Measurements from ENCODE around the gene INSRR.

The INSRR gene

GRCh38 chr1:156803086-156803851, 55.6 kb downstream of the INSRR start:
- in situ Hi-C loops (cut with MboI; ENCODE audit: low pct_unique_long_range_greater_than_20kb, low sequenced_read_pairs, unreplicated experiment) = no loop called here
- DNase-seq (ENCODE audit: low spot score) = no peak
- TF ChIP-seq, protein P1, sequence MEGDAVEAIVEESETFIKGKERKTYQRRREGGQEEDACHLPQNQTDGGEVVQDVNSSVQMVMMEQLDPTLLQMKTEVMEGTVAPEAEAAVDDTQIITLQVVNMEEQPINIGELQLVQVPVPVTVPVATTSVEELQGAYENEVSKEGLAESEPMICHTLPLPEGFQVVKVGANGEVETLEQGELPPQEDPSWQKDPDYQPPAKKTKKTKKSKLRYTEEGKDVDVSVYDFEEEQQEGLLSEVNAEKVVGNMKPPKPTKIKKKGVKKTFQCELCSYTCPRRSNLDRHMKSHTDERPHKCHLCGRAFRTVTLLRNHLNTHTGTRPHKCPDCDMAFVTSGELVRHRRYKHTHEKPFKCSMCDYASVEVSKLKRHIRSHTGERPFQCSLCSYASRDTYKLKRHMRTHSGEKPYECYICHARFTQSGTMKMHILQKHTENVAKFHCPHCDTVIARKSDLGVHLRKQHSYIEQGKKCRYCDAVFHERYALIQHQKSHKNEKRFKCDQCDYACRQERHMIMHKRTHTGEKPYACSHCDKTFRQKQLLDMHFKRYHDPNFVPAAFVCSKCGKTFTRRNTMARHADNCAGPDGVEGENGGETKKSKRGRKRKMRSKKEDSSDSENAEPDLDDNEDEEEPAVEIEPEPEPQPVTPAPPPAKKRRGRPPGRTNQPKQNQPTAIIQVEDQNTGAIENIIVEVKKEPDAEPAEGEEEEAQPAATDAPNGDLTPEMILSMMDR (IDR thresholded peaks at IDR 0.05; ENCODE audit: extremely low read depth, insufficient read depth, missing control alignments) = no peak

DNA sequence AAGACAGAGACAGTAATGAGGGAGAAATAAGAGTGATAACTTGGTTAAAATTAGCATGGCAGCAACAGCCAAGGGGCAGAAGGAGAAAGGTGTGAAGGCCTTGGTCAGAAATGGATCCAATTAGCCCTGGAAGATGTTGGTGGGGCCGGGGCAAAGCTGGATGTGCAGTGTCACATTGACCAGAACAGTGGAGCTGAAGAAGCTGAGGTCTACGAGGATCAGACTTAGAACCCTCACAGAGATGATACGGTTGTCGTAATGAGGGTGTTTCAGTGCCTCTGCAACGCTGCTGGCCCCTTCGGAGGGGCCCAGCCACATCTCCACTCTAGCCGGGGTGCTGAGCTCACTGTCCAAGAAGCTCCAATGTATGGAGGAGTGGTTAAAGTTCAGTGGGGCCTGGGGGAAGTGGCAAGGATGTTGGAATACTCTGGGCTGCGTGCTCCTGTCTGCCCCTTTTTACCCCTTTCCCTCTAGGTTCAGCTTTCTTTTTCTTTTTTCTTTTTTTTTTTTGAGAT, 56.4 kb downstream of the INSRR start:
- no peak for DNase-seq (ENCODE audit: low spot score)
- TF ChIP-seq, protein P1 (IDR thresholded peaks at IDR 0.05; ENCODE audit: extremely low read depth, insufficient read depth, missing control alignments) = no peak
- in situ Hi-C loops (cut with MboI; ENCODE audit: low pct_unique_long_range_greater_than_20kb, low sequenced_read_pairs, unreplicated experiment) = no loop called here

GRCh38 chr1:156801409-156802121, 57.4 kb downstream of the INSRR start:
- no peak for DNase-seq (ENCODE audit: low spot score)
- in situ Hi-C loops (cut with MboI; ENCODE audit: low pct_unique_long_range_greater_than_20kb, low sequenced_read_pairs, unreplicated experiment) = no loop called here
- TF ChIP-seq, protein P1 (IDR thresholded peaks at IDR 0.05; ENCODE audit: extremely low read depth, insufficient read depth, missing control alignments) = no peak

GRCh38 chr1:156797212-156797871, 61.6 kb downstream of the INSRR start:
- TF ChIP-seq, protein P1 (IDR thresholded peaks at IDR 0.05; ENCODE audit: extremely low read depth, insufficient read depth, missing control alignments) = peak; percentile 81
- peak; percentile 67 for DNase-seq (ENCODE audit: low spot score)
- in situ Hi-C loops (cut with MboI; ENCODE audit: low pct_unique_long_range_greater_than_20kb, low sequenced_read_pairs, unreplicated experiment) = no loop called here

DNA sequence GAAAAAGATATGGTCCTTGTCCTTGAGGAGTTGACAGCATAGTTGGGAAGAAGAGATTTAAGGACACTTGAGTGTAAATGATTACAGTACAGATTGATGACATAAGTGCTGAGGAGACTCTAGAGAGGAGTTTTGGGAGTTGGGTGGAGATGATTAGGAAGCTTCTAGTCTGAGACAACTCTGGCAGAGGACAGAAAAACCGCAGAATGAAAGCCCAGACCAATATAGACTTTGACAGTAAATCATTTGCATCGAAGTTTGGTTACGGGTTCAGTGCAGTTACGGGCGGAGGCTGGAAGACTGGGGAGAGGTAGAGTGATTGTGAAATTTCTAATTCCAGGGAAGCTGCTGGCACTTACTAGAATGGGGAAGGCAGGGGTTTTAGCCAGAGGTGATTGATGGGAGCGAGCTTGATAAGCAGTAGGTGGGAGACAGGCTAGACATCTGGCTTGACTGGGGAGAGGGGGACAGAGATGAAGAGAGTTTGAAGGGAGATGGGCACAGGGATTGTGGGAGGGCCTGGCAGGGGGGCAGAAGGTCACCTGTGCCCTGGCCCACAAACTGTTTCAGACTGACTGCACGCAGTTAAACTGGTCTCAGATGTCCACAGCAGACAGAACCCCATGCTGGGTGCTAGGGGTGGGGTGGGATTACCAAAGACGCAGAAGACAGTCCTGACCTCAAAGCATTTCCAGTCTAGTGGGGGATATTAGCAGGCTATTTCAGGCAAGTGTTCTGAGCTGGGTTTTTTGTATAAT, 62.4 kb downstream of the INSRR start:
- TF ChIP-seq, protein P1 (IDR thresholded peaks at IDR 0.05; ENCODE audit: extremely low read depth, insufficient read depth, missing control alignments) = no peak
- in situ Hi-C loops (cut with MboI; ENCODE audit: low pct_unique_long_range_greater_than_20kb, low sequenced_read_pairs, unreplicated experiment) = no loop called here
- no peak for DNase-seq (ENCODE audit: low spot score)

- no peak for DNase-seq (ENCODE audit: low spot score)
- TF ChIP-seq, protein P1 (IDR thresholded peaks at IDR 0.05; ENCODE audit: extremely low read depth, insufficient read depth, missing control alignments) = no peak
- in situ Hi-C loops (cut with MboI; ENCODE audit: low pct_unique_long_range_greater_than_20kb, low sequenced_read_pairs, unreplicated experiment) = no loop called here
These were observed 63.1 kb downstream of the INSRR start for GRCh38 chr1:156795787-156796186.

Measured in GM13977 (cell line).